Brain pericyte (primary cell): ENCODE data around the gene C1QTNF6.
"Not testable (repeated sequence)": the region's sequence is repeated elsewhere in the genome, so short reads cannot be mapped to it uniquely, and the experiment has no call there.

Experiments
- DNase-seq: peaks from one replicate; pipeline ENCODE4 v3.0.0-alpha.2; 2012; ENCODE audit warnings: low read depth, low spot score

C1QTNF6 gene

DNA sequence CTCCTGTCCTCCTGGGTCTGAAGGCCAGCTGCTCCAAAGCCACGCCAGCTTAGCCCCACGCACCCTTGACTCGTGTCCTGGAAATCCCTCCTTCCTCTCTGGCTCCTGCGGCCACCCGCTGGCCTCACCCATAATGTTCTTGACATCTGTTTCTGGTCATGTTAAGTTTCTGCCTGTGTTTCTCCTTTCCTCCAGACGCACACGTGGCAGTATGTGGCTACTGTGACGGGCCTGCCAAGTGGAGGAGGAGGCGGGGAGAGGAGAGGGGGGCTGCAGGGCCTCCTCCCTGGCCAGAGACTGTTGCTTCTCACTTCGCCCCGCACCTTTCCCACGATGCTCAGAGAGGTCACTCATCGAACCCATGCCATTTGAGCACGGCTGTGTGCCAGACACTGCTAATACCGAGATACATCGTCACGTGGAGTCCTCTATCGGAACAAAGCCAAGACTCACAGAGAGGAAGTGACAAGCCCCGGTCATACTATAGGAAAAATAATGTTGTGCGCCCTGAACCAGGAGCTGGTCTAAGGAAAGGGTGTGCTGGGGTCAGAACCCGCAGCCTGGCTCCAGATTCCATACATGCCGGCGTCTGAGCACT is 11.5 kb downstream of the C1QTNF6 start:
- no peak for DNase-seq

DNA sequence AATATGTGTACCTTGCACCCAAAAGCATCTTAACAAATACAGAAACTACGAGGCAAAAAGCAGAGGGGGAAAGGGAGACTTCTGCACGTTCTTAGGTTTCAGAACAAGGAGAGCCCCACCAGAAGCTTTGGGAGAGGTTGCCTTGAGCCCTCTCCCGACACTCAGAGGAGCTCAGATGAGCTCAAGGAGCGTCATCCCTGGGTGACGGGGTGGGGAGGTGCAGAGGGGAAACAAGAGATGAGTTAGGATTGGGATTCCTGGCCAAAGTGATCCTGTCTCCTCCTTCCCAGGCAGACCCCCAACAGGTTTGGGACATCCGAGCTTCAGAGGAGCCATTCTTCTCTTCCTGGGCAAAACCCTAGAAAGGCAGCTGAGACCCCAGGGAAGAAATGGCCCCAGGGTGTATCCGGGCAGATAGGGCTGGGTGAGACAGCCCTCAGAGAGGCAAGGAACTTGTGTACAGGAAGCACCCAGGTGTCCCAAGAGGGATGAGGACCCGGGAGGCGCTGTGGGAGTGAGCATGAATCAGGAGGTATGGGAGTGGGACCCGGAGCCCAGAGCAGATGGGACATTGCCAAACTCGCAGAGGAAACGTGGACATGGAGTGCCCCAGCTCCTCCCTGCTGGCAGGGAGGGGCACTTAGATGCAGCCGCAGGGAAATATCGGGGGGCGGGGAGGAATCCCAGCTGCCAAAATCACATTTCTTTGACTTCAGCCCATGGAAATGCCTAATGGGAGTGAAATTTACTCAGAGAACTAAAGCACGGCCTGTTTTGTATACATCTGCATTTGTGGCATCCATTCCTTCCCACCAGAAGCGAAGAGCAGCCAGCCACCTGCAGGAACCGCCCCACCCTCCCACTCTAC is 12.4 kb downstream of the C1QTNF6 start:
- DNase-seq = no peak

DNA sequence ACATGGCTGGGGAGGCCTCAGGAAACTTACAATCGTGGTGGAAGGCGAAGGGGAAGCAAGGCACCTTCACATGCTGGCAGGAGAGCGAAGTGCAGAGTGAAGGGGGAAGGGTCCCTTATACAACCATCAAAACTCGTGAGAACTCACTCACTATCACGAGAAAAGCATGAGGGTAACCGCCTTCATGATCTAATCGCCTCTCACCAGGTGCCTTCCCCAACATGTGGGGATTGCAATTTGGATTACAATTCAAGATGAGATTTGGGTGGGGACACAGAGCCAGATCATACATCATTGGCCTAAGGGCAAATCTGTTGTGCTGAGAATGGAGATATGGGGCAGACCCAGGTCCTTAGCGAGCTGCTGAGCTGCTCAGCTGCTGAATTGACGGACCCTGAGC is 13.1 kb downstream of the C1QTNF6 start:
- DNase-seq = no peak

DNA sequence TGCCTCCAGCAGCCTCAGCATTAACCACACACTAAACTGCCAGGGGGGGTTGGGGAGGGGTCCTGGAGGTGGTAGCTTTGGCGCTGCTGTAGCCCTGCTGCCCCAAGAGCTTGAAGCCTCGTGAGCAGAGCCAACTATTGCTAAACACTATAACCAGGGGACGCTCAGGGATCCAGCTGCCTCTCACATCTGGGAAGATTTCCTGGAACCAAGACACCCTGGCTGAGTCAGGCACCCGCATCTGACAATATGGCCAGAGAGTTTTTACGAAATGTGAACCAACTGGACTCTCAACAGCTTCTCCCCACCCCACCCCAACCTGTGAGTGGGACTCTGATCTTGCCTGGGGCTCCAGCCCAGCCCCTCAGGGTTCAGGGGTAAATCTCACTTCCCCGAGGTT is 14.3 kb downstream of the C1QTNF6 start:
- no peak for DNase-seq

DNA sequence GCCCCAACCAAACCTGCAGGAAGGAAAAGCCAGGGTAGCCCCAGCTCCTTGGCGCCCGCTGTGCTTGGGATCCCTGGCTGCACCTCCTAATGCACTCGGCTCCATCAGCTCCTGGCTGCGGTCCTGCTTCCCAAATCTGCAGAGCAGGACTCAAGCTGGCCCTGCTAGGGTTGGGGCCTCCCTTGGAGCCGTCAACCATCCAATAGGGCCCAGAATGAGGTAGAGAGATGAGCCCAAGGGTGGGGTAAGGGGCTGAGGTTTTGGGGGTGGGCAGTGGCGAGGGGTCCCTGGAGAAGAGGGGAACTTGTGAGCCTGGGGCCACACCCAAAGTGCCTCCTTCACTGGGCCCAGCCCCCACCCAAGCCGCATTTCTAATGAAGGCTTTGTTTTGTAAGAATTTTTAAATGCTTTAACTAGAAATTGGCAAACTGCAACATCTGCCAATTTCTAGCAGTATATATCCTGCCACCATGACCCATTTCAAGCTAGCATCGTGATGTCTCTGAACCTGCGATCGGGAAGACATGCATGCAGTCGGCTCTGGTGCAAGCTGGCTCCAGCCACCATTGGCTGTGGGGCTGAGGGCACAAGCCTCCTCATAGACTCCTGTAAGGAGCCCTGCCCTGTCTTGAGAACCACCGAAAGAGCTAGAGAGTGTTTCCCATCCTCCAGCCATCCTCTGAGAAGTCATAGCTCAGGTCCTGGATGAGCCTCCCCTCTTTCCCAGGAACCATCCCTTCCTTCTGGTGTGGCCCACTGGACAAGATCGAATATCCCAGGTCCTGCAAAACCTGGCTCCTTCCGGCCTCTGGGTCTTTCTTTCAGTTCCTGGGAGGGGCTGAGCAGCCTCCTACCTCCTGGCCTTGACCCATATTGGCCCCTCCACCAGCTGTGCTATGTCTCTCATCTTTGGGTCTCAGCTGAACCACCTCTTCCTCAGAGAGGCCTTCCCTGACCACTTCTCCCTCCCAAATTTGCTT is 15.5 kb downstream of the C1QTNF6 start:
- DNase-seq = no peak

DNA sequence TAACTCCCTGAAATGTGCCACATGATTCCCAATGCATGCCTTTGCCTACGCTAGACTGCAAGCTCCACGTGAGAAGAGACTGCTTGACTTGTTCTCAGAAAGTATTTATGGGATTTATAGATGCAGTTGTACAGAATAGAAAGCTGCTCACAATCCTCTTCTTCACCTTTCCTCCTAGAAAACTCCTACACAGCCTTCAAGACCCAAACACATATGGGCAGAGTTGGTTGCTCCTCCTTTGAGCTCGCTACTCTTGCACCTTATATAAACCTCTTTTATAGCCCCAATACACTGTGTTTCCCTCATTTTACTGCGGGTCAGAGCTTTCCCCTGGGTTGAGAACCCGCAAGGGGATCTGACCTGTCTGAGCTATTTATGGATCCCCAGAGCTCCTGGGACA is 16.4 kb downstream of the C1QTNF6 start:
- no peak for DNase-seq

DNA sequence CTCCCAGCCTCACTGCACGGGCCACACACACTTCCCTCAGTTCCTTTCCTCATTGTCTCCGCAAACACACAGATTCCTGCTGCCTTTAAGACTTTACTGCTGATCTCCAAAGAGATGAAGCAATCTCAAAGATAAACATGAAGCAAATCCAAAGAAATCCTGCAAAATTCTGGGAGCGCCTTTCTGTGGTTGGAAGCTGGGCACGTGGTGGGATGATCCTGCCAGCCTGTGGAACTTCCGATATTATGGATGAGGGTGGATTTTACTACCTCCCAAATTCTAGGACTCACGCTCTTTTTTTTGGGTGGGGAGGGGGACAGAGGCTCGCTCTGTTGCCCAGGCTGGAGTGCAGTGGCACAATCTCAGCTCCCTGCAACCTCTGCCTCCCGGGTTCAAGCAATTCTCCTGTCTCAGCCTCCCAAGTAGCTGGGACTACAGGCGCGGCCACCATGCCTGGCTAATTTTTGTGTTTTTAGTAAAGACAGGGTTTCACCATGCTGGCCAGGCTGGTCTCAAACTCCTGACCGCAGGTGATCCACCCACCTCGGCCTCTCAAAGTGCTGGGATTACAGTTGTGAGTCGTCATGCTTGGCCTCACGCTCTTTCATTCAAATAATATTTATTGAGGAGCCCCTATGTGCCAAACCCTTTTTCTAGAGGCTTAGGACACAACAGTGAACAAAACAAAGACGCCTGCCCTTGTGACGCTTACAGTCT is 17.2 kb downstream of the C1QTNF6 start:
- DNase-seq = not testable (repeated sequence)

- no peak for DNase-seq
These were observed 17.9 kb downstream of the C1QTNF6 start for GRCh38 chr22:37169947-37170688.

DNA sequence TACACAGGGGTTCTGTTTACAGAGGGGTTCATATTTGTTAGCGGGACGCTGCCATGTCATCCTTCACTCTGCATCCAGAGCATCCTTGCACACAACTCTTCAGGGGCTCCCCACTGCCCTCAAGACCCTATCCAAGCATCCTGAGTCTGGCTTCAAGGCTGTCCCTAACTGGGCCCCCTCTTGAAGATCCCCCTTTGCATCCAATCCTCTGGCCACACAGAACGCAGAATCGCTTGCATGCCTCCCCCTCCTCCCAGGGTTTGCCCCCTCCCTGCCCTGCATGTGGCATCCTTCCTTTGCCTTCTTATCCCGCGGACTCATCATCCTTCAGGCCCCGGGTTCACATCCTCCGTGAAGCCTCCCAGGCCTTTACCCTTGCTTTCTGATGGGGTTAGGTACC is 18.6 kb downstream of the C1QTNF6 start:
- DNase-seq = no peak

- DNase-seq = no peak
These were observed 19.9 kb downstream of the C1QTNF6 start for GRCh38 chr22:37167981-37168647.

DNA sequence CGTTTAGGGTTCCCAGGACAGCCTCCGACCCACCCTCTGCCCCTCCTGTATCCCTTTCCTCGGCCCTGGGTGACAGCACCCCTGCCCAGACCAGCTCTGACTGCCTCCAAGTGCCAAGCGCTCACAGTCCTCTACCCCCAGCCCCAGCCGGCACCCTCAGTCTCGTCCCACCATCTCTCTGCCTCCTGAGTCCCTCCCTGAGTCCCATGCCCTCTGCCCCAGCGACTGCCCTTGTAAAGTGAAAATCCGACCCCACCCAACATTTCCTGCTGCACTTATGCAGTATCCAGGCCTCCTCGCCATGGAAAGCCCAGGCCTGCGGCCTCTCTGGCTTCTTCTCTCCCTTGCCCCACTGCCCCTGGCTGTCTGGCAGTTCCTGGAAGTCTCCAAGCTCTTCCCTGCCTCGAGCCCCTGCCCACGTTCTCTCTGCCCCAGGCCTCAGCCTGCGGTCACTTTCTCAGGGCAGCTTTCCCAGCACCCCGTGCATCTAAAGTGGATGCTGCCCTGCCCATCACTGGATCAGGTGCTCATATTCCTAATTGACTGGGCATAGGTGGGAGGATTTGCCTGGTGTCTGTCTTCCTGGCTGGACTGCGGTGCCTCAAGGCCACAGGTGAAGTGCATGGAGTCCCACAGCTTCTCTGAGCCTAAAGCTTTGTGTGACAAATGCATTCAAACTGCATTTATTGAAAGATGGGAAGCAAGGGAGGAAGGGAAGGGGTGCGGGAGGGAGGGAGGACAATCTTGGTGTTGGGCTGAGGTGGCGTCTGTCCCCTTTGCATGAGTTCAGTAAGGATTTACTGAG is 20.7 kb downstream of the C1QTNF6 start:
- DNase-seq = no peak

DNA sequence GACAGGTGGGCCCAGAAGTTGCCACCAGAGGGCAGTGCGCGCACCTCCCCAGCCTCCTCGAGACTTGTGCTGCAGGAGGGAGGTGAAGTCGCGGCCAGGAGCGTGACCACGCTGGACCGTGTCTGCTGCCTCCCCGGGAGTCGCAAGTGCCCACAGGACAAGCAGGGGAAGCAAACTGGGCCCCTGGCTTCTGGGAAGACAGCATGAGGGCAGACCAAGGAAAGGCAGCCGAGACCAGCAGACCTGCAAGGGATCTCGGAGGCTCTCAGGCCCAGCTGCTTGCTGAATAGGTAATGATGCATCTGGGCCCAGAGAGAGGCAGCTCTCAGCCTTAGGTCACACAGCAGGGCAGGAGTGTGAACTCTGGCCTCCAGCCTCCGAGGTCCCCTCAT is 21.4 kb downstream of the C1QTNF6 start:
- DNase-seq = no peak

DNA sequence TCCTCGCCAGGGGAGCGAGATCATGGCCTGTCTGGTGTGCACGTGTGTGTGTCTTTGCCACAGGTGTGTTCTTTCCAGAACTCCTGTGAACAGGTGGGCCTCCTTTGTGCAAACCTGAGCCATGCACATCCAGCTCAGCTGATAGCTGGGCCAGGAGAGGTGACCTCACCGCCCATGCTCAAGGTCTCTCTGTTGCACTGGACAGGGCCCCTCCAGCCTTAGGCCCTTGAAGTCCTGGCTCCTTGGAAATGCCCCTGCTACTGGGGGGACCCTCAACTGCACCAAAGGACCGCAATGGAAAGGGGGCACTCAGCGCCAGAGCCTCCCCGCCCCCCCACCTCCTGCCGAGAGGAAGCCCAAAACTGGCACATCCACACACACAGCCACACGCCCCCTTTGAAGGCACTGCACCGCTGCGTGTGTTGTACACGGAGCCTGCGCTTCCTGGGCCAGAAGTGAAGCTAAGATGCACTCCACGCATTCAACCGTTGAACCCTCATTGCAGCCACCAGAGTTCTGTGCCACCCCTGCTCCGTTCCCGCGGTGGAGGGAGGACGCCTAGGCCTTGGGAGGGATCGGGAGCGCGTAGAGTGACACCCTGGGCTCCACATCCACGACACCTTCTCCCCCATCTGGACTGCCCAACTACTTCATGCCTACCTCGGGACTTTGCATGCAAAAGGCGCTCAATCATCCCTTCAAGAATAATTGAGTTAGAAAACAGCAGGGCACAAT is 21.9 kb downstream of the C1QTNF6 start:
- no peak for DNase-seq

GRCh38 chr22:37165066-37165465 is 23.0 kb downstream of the C1QTNF6 start:
- DNase-seq = no peak

DNA sequence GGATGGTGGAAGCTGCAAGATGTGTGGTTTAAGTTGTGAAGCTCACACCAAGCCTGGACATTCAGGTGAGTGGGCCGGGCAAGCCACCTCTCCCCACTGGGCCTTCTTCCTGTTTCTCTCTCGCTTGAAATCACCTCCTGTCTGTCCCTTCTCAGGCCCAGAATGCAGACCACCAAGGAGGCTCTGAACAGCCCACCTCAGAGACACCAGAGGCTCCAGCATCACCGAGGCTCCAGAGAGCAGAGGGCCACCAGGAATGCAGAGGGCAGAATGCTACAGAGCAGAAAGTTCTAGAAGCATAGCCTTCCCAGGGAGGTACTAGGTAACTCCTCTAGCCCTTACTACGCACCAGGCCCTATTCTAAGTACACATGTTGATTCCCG is 23.6 kb downstream of the C1QTNF6 start:
- no peak for DNase-seq

GRCh38 chr22:37163575-37164504 is 24.2 kb downstream of the C1QTNF6 start:
- DNase-seq = no peak

- DNase-seq = no peak
These were observed 25.0 kb downstream of the C1QTNF6 start for GRCh38 chr22:37163096-37163489.
